ENCODE measurements around the gene TENT4B.

The TENT4B gene

GRCh38 chr16:50256604-50257003 is 103.5 kb downstream of the TENT4B start:
- no peak for DNase-seq (ENCODE audit: low read depth in 2 of 2)

GRCh38 chr16:50257876-50258275 is 104.8 kb downstream of the TENT4B start:
- no peak for DNase-seq (ENCODE audit: low read depth in 2 of 2)

GRCh38 chr16:50259334-50260205 is 106.5 kb downstream of the TENT4B start:
- no peak for DNase-seq (ENCODE audit: low read depth in 2 of 2)

- DNase-seq (ENCODE audit: low read depth in 2 of 2): no peak
Observed at GRCh38 chr16:50260206-50261159, 107.4 kb downstream of the TENT4B start.

- DNase-seq (ENCODE audit: low read depth in 2 of 2): no peak
Observed at GRCh38 chr16:50261160-50261706, 108.1 kb downstream of the TENT4B start.

- no peak for DNase-seq (ENCODE audit: low read depth in 2 of 2)
Observed at GRCh38 chr16:50261707-50262235, 108.7 kb downstream of the TENT4B start.

GRCh38 chr16:50263060-50263909 is 110.2 kb downstream of the TENT4B start:
- no peak for DNase-seq (ENCODE audit: low read depth in 2 of 2)

GRCh38 chr16:50263940-50264929 is 111.1 kb downstream of the TENT4B start:
- DNase-seq (ENCODE audit: low read depth in 2 of 2): no peak

- DNase-seq (ENCODE audit: low read depth in 2 of 2): no peak
Observed at GRCh38 chr16:50265260-50265659, 112.2 kb downstream of the TENT4B start.

- DNase-seq (ENCODE audit: low read depth in 2 of 2): no peak
Observed at GRCh38 chr16:50265716-50266336, 112.7 kb downstream of the TENT4B start.

- peak; percentile 73 to 77 for DNase-seq (ENCODE audit: low read depth in 2 of 2)
Observed at GRCh38 chr16:50266337-50267091, 113.4 kb downstream of the TENT4B start, which contains the start of gene ADCY7. Gene ADCY7 (plus strand): TSS chr16:50266551. CDS start chr16:50288180, 21,629 bp downstream.

- DNase-seq (ENCODE audit: low read depth in 2 of 2): no peak
Observed at GRCh38 chr16:50267151-50267631, 114.1 kb downstream of the TENT4B start.

GRCh38 chr16:50267651-50268050 is 114.5 kb downstream of the TENT4B start:
- DNase-seq (ENCODE audit: low read depth in 2 of 2): no peak

GRCh38 chr16:50268352-50268751 is 115.2 kb downstream of the TENT4B start:
- no peak for DNase-seq (ENCODE audit: low read depth in 2 of 2)

- DNase-seq (ENCODE audit: low read depth in 2 of 2): no peak
Observed at GRCh38 chr16:50269061-50269705, 116.1 kb downstream of the TENT4B start.

- no peak for DNase-seq (ENCODE audit: low read depth in 2 of 2)
Observed at GRCh38 chr16:50269769-50270509, 116.8 kb downstream of the TENT4B start.

Measured in stimulated activated CD8-positive, alpha-beta memory T cell treated with anti-CD3 and anti-CD28 coated beads, Interleukin-2, amount 100 ng/mL, for 48 hours (primary cell).